Activated CD8-positive, alpha-beta memory T cell treated with anti-CD3 and anti-CD28 coated beads for 48 hours (primary cell): ENCODE measurements around the gene GUCA2A.
A peak's percentile ranks its signal among the peaks of the same experiment; 100 is the strongest.

ENCODE experiments used
- DNase-seq, 3 experiments: peaks; one replicate each; pipeline ENCODE4 v3.0.0-alpha.2; 2020; ENCODE audit warnings: low read depth in 2 of 3, low spot score in 2 of 3

The GUCA2A gene

GRCh38 chr1:42155362-42155761 lies 9.2 kb downstream of the GUCA2A start:
- DNase-seq, result no peak

GRCh38 chr1:42154685-42155084 lies 9.9 kb downstream of the GUCA2A start:
- no peak for DNase-seq

GRCh38 chr1:42153624-42154023 lies 10.9 kb downstream of the GUCA2A start:
- no peak for DNase-seq

GRCh38 chr1:42152907-42153600 lies 11.5 kb downstream of the GUCA2A start, which contains the start of gene GUCA2B:
GUCA2B (plus strand) TSS chr1:42153410; CDS start chr1:42153451, 41 bp downstream.
- no peak for DNase-seq

- DNase-seq, result no peak
These were observed 12.4 kb downstream of the GUCA2A start for GRCh38 chr1:42152119-42152518.

- no peak for DNase-seq
These were observed 13.9 kb downstream of the GUCA2A start for GRCh38 chr1:42150651-42151050.

- DNase-seq, result no peak
These were observed 16.4 kb downstream of the GUCA2A start for GRCh38 chr1:42148166-42148565.

- DNase-seq, result peak; percentile 36 to 47 (median 43)
These were observed 17.8 kb downstream of the GUCA2A start for GRCh38 chr1:42146626-42147320.

- DNase-seq, result no peak
These were observed 18.6 kb downstream of the GUCA2A start for GRCh38 chr1:42145764-42146625.

GRCh38 chr1:42145389-42145716 lies 19.2 kb downstream of the GUCA2A start:
- DNase-seq, result no peak

GRCh38 chr1:42144711-42145388 lies 19.7 kb downstream of the GUCA2A start:
- DNase-seq, result no peak

GRCh38 chr1:42143896-42144710 lies 20.4 kb downstream of the GUCA2A start:
- DNase-seq, result no peak

GRCh38 chr1:42142894-42143675 lies 21.5 kb downstream of the GUCA2A start:
- DNase-seq, result no peak

- no peak for DNase-seq
These were observed 22.6 kb downstream of the GUCA2A start for GRCh38 chr1:42141978-42142377.

GRCh38 chr1:42140191-42140590 lies 24.4 kb downstream of the GUCA2A start:
- DNase-seq, result no peak

- DNase-seq, result no peak
These were observed 25.1 kb downstream of the GUCA2A start for GRCh38 chr1:42139444-42139843.

- no peak for DNase-seq
These were observed 26.0 kb downstream of the GUCA2A start for GRCh38 chr1:42138586-42138985.

- DNase-seq, result no peak
These were observed 26.8 kb downstream of the GUCA2A start for GRCh38 chr1:42137766-42138165.

- DNase-seq, result no peak
These were observed 28.1 kb downstream of the GUCA2A start for GRCh38 chr1:42136466-42136865.

- DNase-seq, result no peak
These were observed 29.1 kb downstream of the GUCA2A start for GRCh38 chr1:42135426-42135825.
